NCI-H1694 treated with DMSO at 0.1 percent for 48 hours (cell line): Measurements from ENCODE around the gene NRN1.

Experiments used
- DNase-seq: peaks from one replicate; lab custom pipeline; 2025; lab: John Stamatoyannopoulos, UW

NRN1 gene

GRCh38 chr6:6002005-6002847 lies 4.5 kb downstream of the NRN1 start:
- DNase-seq = no peak

- no peak for DNase-seq
These were observed 5.3 kb downstream of the NRN1 start for GRCh38 chr6:6001443-6001842.

GRCh38 chr6:5999688-6000608 lies 6.8 kb downstream of the NRN1 start:
- DNase-seq = no peak

GRCh38 chr6:5998711-5999687 lies 7.7 kb downstream of the NRN1 start:
- DNase-seq = peak; percentile 9

GRCh38 chr6:5998236-5998635 lies 8.5 kb downstream of the NRN1 start:
- DNase-seq = no peak

GRCh38 chr6:5997420-5997987 lies 9.2 kb downstream of the NRN1 start:
- no peak for DNase-seq

DNA sequence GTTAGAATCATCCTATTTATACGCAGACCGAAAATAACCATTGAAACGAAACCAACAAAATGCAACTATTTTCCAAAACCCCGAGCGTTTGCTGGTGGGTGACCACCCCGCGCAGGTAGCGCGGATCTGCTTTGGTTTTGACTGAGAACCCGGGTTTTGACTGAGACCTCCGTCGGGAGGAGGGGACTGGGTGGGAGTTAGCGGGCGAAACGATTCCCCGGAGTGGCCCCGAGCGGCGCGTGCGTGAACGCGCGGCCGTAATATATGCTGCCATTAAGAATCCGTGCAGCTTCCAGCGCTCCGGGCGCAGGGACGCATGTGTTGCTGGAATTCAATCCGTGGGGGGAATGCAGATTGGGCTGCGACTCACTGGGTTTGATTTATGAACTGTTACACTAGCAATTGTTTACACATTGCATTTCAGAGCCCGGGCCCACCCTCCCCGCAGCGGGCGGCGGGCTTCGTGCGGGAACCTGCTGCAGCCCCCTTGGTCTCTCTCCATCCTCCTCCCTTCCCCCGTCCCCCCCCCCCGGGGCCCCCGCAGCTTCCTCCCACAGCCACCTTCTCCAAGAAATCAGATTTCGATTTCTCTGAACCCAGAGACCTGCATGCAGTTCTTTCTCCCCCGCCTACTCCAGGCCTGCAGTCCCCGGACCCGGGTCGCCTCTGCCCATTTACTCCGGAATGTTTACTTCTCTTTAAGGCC lies 9.9 kb downstream of the NRN1 start:
- no peak for DNase-seq

GRCh38 chr6:5995949-5996713 lies 10.6 kb downstream of the NRN1 start:
- DNase-seq = no peak

- DNase-seq = no peak
These were observed 11.1 kb downstream of the NRN1 start for GRCh38 chr6:5995658-5995948.

DNA sequence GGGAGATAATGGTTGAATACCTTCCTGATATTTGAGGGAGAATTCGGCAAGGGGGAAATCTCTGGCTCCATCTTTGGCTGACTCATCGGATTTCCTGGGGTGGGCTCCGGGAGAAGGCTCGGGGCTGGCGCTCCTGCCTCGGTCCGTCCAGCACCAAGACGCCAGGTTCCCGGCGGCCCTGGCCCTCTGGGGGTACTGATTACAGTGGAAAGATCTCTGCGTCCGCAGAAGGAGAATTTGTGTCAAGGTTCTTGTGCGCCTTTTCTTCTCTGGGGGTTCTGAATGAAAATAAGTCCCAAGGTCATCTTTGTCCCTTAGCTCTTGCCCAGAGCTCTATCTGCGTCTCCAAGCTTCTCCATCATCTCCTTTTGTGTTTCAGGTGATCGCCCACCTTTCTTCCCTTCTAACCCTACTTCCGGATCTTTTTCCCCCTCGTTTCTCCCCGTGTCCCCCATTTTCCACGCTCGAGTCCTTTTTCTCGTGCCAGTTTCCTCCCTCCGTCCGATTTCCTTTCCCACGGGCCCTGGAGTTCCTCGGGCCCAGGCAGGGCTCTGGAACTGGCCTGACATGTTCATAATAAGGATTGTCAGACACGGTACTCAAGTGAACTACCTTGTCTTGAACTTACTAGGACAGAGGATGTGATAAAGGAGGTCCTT lies 11.6 kb downstream of the NRN1 start:
- DNase-seq = no peak

GRCh38 chr6:5994234-5994998 lies 12.3 kb downstream of the NRN1 start:
- DNase-seq = no peak

DNA sequence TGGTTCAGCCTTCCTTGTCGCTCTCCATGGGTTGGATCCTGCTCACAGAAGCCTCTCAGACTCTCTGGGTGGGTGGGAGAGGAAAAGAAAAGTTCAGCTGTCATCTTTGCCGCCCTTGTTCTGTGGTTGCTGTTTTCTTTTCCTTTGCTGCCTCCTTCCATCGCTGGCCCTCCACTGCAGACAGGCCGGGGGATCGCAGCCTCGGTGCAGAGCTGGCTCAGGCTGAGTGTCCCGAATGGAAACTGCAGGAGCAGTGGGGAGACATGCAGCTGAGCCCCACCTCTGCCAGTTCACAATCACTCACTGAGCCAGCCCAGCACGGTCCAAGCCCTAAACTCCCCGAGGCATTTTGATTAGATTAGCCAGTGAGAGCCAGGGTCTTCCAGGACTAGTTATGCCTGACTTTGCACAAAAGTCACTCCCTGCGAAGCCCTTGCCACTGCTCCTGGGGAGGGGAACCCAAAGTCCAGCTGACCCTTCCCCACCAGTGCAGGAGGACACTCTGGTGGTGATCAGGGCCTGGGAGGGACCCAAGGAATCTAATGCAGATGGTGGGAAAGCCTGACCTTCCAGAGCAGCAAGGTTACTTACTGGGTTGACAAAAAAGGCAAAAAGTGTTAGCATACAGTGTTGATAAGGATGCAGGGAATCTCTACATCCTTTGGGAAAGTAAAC lies 14.0 kb downstream of the NRN1 start:
- no peak for DNase-seq

DNA sequence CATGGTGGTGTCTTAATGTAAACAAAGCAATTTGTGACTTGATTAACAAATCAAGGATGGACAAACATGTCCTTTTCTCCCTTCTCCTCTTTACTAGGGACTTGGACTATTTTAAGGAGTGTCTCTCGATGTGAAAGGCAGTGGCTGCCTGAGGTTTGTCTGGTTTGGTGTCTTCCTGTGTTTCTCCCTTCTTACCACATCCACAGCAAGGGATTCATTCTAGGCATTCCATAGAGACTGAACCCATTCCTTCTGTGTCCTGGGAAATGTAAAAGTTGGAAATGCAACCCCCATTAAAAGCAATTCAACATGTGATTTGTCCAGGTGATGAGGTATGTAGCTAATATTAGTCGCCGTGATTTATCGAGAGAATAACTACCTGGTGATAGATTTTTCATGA lies 15.9 kb downstream of the NRN1 start:
- DNase-seq = no peak

GRCh38 chr6:5989141-5989723 lies 17.5 kb downstream of the NRN1 start:
- DNase-seq = no peak

- no peak for DNase-seq
These were observed 19.9 kb downstream of the NRN1 start for GRCh38 chr6:5986861-5987260.

GRCh38 chr6:5984150-5985089 lies 22.3 kb downstream of the NRN1 start:
- no peak for DNase-seq
